GM10266 (cell line): ENCODE measurements around the gene SLIT3.

ENCODE experiments used
- DNase-seq: peaks from one replicate; pipeline ENCODE4 v3.0.0; 2012; ENCODE audit errors: extremely low spot score
- TF ChIP-seq, protein P1 (sequence below): IDR thresholded peaks from 2 replicates; pipeline ENCODE4 v1.5.1; 2012; ENCODE audit warnings: mild to moderate bottlenecking, low read depth; ENCODE audit not compliant: control insufficient read depth, insufficient read depth; ENCODE audit errors: missing control alignments

Gene SLIT3

GRCh38 chr5:168859471-168859870 lies 441.5 kb downstream of the SLIT3 start:
- TF ChIP-seq, protein P1, sequence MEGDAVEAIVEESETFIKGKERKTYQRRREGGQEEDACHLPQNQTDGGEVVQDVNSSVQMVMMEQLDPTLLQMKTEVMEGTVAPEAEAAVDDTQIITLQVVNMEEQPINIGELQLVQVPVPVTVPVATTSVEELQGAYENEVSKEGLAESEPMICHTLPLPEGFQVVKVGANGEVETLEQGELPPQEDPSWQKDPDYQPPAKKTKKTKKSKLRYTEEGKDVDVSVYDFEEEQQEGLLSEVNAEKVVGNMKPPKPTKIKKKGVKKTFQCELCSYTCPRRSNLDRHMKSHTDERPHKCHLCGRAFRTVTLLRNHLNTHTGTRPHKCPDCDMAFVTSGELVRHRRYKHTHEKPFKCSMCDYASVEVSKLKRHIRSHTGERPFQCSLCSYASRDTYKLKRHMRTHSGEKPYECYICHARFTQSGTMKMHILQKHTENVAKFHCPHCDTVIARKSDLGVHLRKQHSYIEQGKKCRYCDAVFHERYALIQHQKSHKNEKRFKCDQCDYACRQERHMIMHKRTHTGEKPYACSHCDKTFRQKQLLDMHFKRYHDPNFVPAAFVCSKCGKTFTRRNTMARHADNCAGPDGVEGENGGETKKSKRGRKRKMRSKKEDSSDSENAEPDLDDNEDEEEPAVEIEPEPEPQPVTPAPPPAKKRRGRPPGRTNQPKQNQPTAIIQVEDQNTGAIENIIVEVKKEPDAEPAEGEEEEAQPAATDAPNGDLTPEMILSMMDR = no peak
- DNase-seq = no peak

GRCh38 chr5:168858994-168859393 lies 441.9 kb downstream of the SLIT3 start:
- no peak for DNase-seq
- TF ChIP-seq, protein P1 = no peak

- TF ChIP-seq, protein P1 = no peak
- no peak for DNase-seq
Measured at GRCh38 chr5:168858371-168858770, 442.6 kb downstream of the SLIT3 start.

DNA sequence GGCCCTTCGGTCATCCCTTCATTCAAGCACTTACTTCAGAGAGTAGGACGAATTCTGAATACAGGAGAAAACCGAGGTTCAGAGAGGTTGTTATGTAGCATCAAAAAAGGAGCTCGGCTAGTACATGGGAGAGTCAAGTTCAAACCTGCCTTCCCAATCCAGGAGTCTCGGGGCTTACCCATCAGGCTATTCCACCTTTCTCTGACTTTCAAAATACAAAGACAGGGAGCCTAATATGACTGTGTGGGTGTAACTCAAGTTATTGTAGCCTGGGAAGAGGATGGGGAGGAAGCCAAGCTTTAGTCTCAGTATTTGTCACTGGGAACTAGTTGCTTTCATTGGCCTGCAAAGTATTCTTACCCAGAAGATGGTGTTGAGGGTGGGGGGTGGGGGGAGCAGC lies 447.0 kb downstream of the SLIT3 start:
- TF ChIP-seq, protein P1 = no peak
- no peak for DNase-seq

DNA sequence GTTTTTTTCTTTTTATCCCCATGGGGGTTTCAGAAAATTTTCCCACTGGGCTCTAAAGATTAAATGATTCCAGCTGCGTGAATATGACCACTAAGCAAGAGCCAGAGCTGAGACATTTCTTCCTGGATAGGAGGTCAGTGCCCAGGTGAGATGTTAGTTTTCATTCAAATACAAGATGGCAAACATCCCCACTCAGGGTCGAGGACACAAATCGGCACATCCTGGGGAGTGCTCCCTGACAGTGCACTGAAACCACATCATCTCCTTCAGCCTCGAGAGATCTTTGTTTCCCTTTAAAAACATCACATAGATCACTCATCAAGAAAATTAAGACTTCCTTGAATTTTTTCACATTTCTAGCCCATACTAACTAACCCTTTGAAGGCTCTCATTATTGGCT lies 448.6 kb downstream of the SLIT3 start:
- TF ChIP-seq, protein P1 = no peak
- no peak for DNase-seq

GRCh38 chr5:168851902-168852321 lies 449.0 kb downstream of the SLIT3 start:
- no peak for DNase-seq
- TF ChIP-seq, protein P1 = no peak

DNA sequence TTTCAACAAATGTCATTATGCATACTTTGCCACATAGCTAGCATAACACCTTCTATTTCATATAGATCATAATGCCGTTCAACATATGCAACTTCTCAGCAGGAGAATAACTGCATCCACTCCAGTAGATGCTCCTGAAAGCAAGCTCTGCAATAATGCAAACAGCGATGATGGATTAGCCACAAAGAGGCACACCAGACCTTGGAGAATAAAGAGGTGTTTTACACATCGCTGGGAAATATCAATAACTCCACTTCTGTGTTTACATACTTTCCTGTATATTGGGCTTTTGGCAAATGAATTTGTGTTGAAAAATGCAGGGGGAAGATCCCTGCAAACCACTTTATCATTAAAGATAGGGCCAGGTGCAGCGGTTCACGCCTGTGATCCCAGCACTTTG lies 450.3 kb downstream of the SLIT3 start:
- TF ChIP-seq, protein P1 = no peak
- DNase-seq = no peak
